Measurements from ENCODE around the gene ZP1.

GRCh38 chr11:60905047-60905446 lies 37.7 kb downstream of the ZP1 start:
- TF ChIP-seq CTCF (conservative IDR thresholded peaks at IDR 0.05; ENCODE audit: low read length): no peak
- no peak for TF ChIP-seq EZH2phosphoT487 (IDR thresholded peaks at IDR 0.05; ENCODE audit: borderline replicate concordance, low read depth, low read length)

Measured in OCI-LY7 (cell line).